Measurements from ENCODE around the gene GNB3. TPM values are rescaled to one million over a fixed set of nuclear protein-coding genes. Genes with fewer than 3 reads are reported as not detected.

Gene GNB3
- total and polyA plus RNA-seq, 8 donors, result 0.89 to 12.6 (median 1.8) TPM

DNA sequence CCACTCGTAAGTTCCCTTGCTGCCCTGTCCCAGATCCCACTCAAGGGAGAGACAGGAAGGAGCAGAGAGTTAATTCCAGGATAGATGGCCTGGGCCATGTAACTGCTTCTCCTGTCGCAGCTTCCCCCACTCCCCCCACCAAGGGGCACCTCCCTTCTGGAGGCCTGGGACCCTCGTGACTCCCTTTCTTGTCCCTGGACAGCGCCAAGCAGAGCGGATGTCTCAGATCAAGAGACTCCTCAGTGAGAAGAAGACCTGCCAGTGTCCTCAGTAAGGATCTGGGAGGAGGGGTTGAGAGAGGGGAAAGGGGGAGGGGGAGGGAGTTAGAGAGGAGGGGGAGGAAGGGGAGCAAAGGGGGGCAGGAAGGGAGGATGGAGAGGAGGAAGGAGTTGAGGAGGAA, 22.1 kb upstream of the GNB3 start:
- intact Hi-C loops (cut with DNase I), result no loop called here
- H3K9me3 ChIP-seq, result no peaks in the 10 kb centered on the region
- no peak for ATAC-seq
- DNase-seq, result no peak
- FAIRE-seq, result no peak
- WGBS, 2 donors, result 66 to 75% methylated on average over 5 of the region's 5 CpGs
- no peak overlapping the region for H3K4me3 ChIP-seq
- TF ChIP-seq, protein P1, sequence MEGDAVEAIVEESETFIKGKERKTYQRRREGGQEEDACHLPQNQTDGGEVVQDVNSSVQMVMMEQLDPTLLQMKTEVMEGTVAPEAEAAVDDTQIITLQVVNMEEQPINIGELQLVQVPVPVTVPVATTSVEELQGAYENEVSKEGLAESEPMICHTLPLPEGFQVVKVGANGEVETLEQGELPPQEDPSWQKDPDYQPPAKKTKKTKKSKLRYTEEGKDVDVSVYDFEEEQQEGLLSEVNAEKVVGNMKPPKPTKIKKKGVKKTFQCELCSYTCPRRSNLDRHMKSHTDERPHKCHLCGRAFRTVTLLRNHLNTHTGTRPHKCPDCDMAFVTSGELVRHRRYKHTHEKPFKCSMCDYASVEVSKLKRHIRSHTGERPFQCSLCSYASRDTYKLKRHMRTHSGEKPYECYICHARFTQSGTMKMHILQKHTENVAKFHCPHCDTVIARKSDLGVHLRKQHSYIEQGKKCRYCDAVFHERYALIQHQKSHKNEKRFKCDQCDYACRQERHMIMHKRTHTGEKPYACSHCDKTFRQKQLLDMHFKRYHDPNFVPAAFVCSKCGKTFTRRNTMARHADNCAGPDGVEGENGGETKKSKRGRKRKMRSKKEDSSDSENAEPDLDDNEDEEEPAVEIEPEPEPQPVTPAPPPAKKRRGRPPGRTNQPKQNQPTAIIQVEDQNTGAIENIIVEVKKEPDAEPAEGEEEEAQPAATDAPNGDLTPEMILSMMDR (IDR thresholded peaks at IDR 0.05), result no peak
- no peaks in the 10 kb centered on the region for H3K36me3 ChIP-seq
- H3K4me1 ChIP-seq, result no peaks in the 10 kb centered on the region
- peaks cover 0 to 3% (median 0%) of the 10 kb centered on the region in 4 donors for H3K27me3 ChIP-seq
- no peak overlapping the region for H3K27ac ChIP-seq

DNA sequence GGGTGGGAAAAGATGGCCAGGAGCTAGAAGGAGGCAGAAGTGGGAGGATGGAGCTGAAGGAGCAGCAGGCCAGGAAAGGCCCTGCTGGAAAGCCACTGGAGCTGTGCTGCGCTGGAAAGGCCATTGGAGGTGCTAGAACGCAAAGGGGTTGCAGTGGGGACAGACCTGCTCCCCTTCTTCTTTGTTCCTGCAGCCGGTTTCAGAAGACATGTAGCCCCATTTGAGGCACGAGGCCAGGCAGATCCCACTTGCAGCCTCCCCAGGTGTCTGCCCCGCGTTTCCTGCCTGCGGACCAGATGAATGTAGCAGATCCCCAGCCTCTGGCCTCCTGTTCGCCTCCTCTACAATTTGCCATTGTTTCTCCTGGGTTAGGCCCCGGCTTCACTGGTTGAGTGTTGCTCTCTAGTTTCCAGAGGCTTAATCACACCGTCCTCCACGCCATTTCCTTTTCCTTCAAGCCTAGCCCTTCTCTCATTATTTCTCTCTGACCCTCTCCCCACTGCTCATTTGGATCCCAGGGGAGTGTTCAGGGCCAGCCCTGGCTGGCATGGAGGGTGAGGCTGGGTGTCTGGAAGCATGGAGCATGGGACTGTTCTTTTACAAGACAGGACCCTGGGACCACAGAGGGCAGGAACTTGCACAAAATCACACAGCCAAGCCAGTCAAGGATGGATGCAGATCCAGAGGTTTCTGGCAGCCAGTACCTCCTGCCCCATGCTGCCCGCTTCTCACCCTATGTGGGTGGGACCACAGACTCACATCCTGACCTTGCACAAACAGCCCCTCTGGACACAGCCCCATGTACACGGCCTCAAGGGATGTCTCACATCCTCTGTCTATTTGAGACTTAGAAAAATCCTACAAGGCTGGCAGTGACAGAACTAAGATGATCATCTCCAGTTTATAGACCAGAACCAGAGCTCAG, 21.4 kb upstream of the GNB3 start:
- WGBS, 2 donors, result 79 to 83% methylated on average over 13 of the region's 13 CpGs
- no peaks in the 10 kb centered on the region for H3K9me3 ChIP-seq
- H3K4me3 ChIP-seq, result no peak overlapping the region
- no peaks in the 10 kb centered on the region for H3K36me3 ChIP-seq
- TF ChIP-seq, protein P1 (IDR thresholded peaks at IDR 0.05), result no peak
- intact Hi-C loops (cut with DNase I), result loop anchor here in 1 of 3 donors (10.0 kb wide), 1 partner anchor 85 kb away; no protein-coding TSS in a partner anchor
- peaks cover 0 to 3% (median 0%) of the 10 kb centered on the region in 4 donors for H3K27me3 ChIP-seq
- FAIRE-seq (no peak), DNase-seq (no peak), ATAC-seq (no peak)
- no peak overlapping the region for H3K27ac ChIP-seq
- H3K4me1 ChIP-seq, result no peaks in the 10 kb centered on the region

DNA sequence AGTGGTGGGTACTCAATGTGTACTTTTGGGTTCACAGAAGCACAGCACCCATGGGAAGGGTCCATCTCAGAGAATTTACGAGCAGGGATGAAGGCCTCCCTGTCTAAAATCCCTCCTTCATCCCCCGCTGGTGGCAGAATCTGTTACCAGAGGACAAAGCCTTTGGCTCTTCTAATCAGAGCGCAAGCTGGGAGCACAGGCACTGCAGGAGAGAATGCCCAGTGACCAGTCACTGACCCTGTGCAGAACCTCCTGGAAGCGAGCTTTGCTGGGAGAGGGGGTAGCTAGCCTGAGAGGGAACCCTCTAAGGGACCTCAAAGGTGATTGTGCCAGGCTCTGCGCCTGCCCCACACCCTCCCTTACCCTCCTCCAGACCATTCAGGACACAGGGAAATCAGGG, 20.6 kb upstream of the GNB3 start:
- TF ChIP-seq, protein P1 (IDR thresholded peaks at IDR 0.05), result no peak
- H3K36me3 ChIP-seq, result no peaks in the 10 kb centered on the region
- intact Hi-C loops (cut with DNase I), result loop anchor here in 1 of 3 donors (10.0 kb wide), 1 partner anchor 85 kb away; no protein-coding TSS in a partner anchor
- ATAC-seq, result no peak
- no peak overlapping the region for H3K27ac ChIP-seq
- H3K4me3 ChIP-seq, result no peak overlapping the region
- no peaks in the 10 kb centered on the region for H3K4me1 ChIP-seq
- peaks cover 0 to 3% (median 0%) of the 10 kb centered on the region in 4 donors for H3K27me3 ChIP-seq
- FAIRE-seq, result no peak
- no peak for DNase-seq
- H3K9me3 ChIP-seq, result no peaks in the 10 kb centered on the region
- WGBS, 2 donors, result 62 to 80% methylated on average over 4 to 5 of the region's 5 CpGs

DNA sequence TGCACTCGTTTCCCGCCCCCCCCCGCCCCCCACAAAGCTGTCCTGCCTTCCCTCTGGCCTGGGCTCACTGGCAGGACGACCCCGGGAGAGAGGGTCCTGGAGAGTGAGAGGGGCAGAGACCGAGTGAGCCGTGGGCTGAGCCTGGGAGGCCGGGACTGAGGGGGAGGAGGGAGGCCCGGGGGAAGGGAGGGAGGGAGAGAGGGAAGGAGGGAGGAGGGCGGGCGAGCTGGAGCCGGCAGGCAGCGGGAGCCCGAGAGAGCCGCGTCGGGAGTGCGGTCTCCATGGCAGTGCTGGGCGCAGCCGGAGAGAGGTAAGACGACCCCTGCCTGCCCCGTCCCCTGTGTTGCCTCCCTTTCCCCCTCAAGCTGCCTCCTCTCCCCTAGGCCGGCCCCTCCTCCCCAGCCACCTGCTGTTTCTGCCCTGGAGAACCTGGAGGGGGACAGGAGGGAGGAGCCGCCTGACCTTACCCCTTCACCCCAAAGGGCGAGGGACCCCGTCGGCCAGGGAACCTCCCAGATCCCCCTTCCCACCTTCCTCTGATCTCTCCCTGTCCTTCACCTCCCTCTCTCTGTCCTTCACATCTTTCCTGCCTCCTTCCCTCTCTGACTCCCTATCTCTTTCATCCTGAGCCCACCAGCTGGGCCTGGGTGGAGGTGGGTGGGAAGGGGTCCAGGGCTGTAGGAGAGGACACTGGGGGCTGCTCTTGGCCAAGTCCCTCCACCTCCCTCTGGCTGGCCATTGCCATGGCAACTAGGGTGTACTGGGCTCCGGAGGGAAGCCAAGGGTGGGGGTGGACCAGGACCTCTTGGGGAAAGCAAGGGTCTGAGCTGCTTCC, 18.9 kb upstream of the GNB3 start, which contains the start of gene GPR162:
GPR162 (plus strand) TSS at position 231 of the 835 bp plus-strand sequence. CDS start 2,078 bp downstream, outside the sequence.
- H3K36me3 ChIP-seq, result no peaks in the 10 kb centered on the region
- WGBS, 2 donors, result 0 to 3% methylated on average over 19 to 28 of the region's 28 CpGs
- no peaks in the 10 kb centered on the region for H3K9me3 ChIP-seq
- intact Hi-C loops (cut with DNase I), result loop anchor here in 1 of 3 donors (10.0 kb wide), 1 partner anchor 87 kb away; no protein-coding TSS in a partner anchor
- H3K4me1 ChIP-seq, result no peaks in the 10 kb centered on the region
- no peak within 1 kb of the TSS for H3K27ac ChIP-seq
- DNase-seq (peak in 3 of 6 donors; percentile 62 to 79 (median 78)), ATAC-seq (peak; percentile 49 to 70 (median 66)), FAIRE-seq (no peak)
- peaks cover 0 to 3% (median 0%) of the 10 kb centered on the region in 4 donors for H3K27me3 ChIP-seq
- H3K4me3 ChIP-seq, result peak within 1 kb of the TSS in 2 of 4 donors; percentile 17 to 36
- TF ChIP-seq, protein P1 (IDR thresholded peaks at IDR 0.05), result no peak

Data from pancreas (tissue), 10 donors.